HG03280 (cell line): ENCODE data around the gene OR5T1.

Experiments used
- ATAC-seq: cut with Tn5 transposase; IDR thresholded peaks from one replicate; pipeline ENCODE4 v1.9.1; 2021; ENCODE audit warnings: mild to moderate bottlenecking, moderate library complexity; ENCODE audit not compliant: unreplicated experiment

The OR5T1 gene

GRCh38 chr11:56273854-56274253 lies at the start of gene OR5T1:
OR5T1 (plus strand) TSS chr11:56274154; CDS start chr11:56275639, 1,485 bp downstream.
- no peak for ATAC-seq

DNA sequence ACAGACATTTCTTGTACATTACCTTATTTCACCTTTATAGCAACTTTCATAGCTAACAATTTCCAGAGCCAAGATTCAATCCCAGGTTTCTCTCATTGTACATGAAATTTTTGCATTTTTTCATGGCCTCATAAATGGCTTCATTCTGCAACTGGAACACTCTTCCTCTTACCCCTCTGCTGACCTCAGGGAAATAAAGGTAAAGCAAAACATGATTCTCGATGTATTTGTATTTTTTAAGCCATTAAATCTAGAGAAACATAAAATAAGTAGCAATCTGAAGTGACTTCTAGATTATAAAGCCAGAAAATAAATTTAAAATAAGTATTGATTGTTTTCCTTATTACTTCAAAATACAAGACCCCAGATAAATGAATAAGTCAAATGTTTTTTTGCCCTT lies 39.8 kb upstream of the OR5T1 start, which contains the start of gene OR5T2:
Gene OR5T2, minus strand, starts transcription at position 101 of the 400 bp plus-strand sequence. CDS start 1,193 bp downstream, outside the sequence.
- no peak for ATAC-seq

GRCh38 chr11:56251954-56252353 lies 22.0 kb upstream of the OR5T1 start, which contains the start of gene OR5T3:
OR5T3 (plus strand) TSS chr11:56252254; CDS start chr11:56252254, 0 bp downstream.
- ATAC-seq = no peak

DNA sequence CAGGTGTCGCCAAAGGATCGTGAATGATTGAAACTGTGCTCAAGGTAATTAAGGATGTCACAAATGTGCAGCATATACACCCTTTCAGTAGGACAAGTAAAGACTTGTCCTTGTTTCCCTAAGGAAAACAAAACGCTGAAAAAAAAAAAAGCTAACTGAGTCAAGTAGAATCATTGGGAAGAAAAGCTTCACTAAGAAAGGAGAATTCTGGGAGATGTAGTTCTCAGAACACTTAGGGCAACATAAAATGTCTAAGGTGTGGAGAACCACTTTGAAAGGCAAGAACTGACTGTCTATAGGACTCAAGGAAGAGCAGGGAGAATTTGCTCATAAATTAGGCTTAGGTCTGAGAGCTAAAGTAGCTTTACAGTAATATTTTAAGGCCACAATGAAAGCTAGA lies 2.9 kb upstream of the OR5T1 start:
- ATAC-seq = no peak

GRCh38 chr11:56292154-56292553 lies 18.2 kb downstream of the OR5T1 start, which contains the start of gene OR8H1:
OR8H1 (minus strand) TSS chr11:56292254; CDS start chr11:56291062, 1,192 bp downstream.
- ATAC-seq = no peak

DNA sequence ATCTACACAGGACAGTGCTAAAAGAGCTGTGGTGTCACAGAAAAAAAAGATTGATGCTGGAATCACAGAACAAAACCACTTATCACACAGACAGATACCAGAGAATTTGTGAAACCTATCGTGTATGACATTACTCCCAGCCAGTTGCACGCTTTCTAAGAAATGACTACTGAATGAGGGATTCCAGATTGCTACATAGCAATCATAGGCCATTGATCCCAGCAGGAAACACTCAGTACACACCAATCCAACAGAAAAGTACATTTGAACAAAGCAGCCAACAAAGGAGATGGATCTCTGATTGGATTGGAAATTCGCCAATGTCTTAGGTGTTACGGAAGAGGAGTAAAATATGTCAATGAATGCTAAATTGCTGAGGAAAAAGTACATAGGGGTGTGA lies 22.9 kb downstream of the OR5T1 start:
- ATAC-seq = no peak

GRCh38 chr11:56307836-56308235 lies 33.9 kb downstream of the OR5T1 start:
- ATAC-seq = no peak

DNA sequence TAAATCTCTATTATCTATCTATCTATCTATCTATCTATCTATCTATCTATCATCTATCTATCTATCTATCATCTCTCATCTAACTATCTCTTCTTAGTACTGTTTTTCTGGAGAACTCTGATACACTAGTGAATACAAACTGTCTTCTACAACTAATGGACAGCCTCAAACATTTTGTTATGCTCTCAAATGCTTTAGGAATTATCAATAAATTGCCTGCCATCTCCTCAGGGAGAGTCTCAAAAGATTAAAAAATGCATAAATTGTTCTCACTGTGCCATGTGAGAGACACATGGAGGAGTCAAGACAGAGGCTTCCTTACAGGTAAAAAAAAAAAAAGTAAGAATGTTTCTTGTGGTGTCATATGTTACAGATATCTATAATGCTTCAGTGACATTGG lies 40.9 kb downstream of the OR5T1 start, which contains the start of gene OR8K3:
Gene OR8K3, plus strand, starts transcription at position 301 of the 400 bp plus-strand sequence. CDS start 3,163 bp downstream, outside the sequence.
- ATAC-seq = no peak
